Esophagus squamous epithelium (tissue), 4 donors: Measurements from ENCODE around the gene CHDH.

Experiments used
- CTCF ChIP-seq, 6 experiments: fragments of 450-650 bp in 4 of 6; fragments of 200-600 bp in 2 of 6; sonication (generic) in 2 of 6; IDR thresholded peaks; one replicate each; pipeline ENCODE4 v1.5.1; 2016 to 2019; ENCODE audit warnings: antibody characterized with exemption in 6 of 6, mild to moderate bottlenecking in 4 of 6, moderate library complexity in 4 of 6
- POLR2A ChIP-seq, 4 donors: fragments of 450-650 bp; IDR thresholded peaks; one replicate each; pipeline ENCODE4 v1.6.1; 2017; ENCODE audit warnings: antibody characterized with exemption in 4 of 4, mild to moderate bottlenecking in 4 of 4, moderate library complexity in 3 of 4

DNA sequence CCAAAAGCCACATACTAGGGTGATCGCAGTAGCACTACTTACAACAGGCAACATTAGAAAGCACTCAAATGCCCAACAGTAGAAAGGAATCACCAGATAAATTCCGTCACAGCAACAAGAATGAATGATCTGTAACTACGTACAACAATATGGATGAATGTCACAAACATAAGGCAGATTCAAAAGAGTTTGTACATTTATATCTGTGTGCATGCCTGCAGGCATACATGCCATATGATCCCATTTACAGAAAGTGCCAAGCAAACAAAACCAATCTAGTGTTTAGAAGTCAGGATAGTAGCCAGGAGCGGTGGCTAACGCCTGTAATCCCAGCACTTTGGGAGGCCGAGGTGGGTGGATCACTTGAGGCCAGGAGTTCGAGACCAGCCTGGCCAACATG is 3.7 kb upstream of the CHDH start:
- TF ChIP-seq CTCF (IDR thresholded peaks at IDR 0.05) (no peak), POLR2A (IDR thresholded peaks at IDR 0.05) (no peak)
